ENCODE data around the gene VGLL3.

VGLL3 gene

GRCh38 chr3:86949850-86950249 is 41.1 kb downstream of the VGLL3 start:
- DNase-seq (ENCODE audit: low spot score): no peak

- DNase-seq (ENCODE audit: low spot score): no peak
These were observed 42.1 kb downstream of the VGLL3 start for GRCh38 chr3:86948822-86949221.

GRCh38 chr3:86942206-86942605 is 48.7 kb downstream of the VGLL3 start:
- DNase-seq (ENCODE audit: low spot score): no peak

- no peak for DNase-seq (ENCODE audit: low spot score)
These were observed 52.4 kb downstream of the VGLL3 start for GRCh38 chr3:86938416-86939105.

- DNase-seq (ENCODE audit: low spot score): no peak
These were observed 53.6 kb downstream of the VGLL3 start for GRCh38 chr3:86937306-86937791.

- no peak for DNase-seq (ENCODE audit: low spot score)
These were observed 56.1 kb downstream of the VGLL3 start for GRCh38 chr3:86934851-86935250.

- no peak for DNase-seq (ENCODE audit: low spot score)
These were observed 60.1 kb downstream of the VGLL3 start for GRCh38 chr3:86930831-86931230.

- DNase-seq (ENCODE audit: low spot score): no peak
These were observed 60.8 kb downstream of the VGLL3 start for GRCh38 chr3:86930181-86930580.

GRCh38 chr3:86929046-86929445 is 61.9 kb downstream of the VGLL3 start:
- no peak for DNase-seq (ENCODE audit: low spot score)

- no peak for DNase-seq (ENCODE audit: low spot score)
These were observed 67.9 kb downstream of the VGLL3 start for GRCh38 chr3:86923071-86923491.

- DNase-seq (ENCODE audit: low spot score): no peak
These were observed 68.8 kb downstream of the VGLL3 start for GRCh38 chr3:86921971-86922680.

- no peak for DNase-seq (ENCODE audit: low spot score)
These were observed 76.3 kb downstream of the VGLL3 start for GRCh38 chr3:86914670-86915069.

GRCh38 chr3:86913160-86913559 is 77.8 kb downstream of the VGLL3 start:
- no peak for DNase-seq (ENCODE audit: low spot score)

- no peak for DNase-seq (ENCODE audit: low spot score)
These were observed 95.7 kb downstream of the VGLL3 start for GRCh38 chr3:86895202-86895601.

GRCh38 chr3:86890741-86891396 is 100.1 kb downstream of the VGLL3 start:
- DNase-seq (ENCODE audit: low spot score): no peak
